Measurements from ENCODE around the gene SBNO2. TPM values are rescaled to one million over a fixed set of nuclear protein-coding genes. Genes with fewer than 3 reads are reported as not detected.

The SBNO2 gene
- total RNA-seq, 1 donor from 2014 or later = 139 TPM

- peak; percentile 91 for DNase-seq (ENCODE audit: low spot score)
Measured at GRCh38 chr19:1168572-1169410, 5.3 kb downstream of the SBNO2 start.

GRCh38 chr19:1167687-1168571 is 6.1 kb downstream of the SBNO2 start:
- DNase-seq (ENCODE audit: low spot score) = no peak

- DNase-seq (ENCODE audit: low spot score) = no peak
Measured at GRCh38 chr19:1166872-1167573, 7.0 kb downstream of the SBNO2 start.

- DNase-seq (ENCODE audit: low spot score) = no peak
Measured at GRCh38 chr19:1164684-1165531, 9.2 kb downstream of the SBNO2 start.

GRCh38 chr19:1163934-1164683 is 10.0 kb downstream of the SBNO2 start:
- no peak for DNase-seq (ENCODE audit: low spot score)

GRCh38 chr19:1163283-1163933 is 10.7 kb downstream of the SBNO2 start:
- no peak for DNase-seq (ENCODE audit: low spot score)

GRCh38 chr19:1162404-1163282 is 11.4 kb downstream of the SBNO2 start:
- DNase-seq (ENCODE audit: low spot score) = no peak

- DNase-seq (ENCODE audit: low spot score) = no peak
Measured at GRCh38 chr19:1161716-1162115, 12.4 kb downstream of the SBNO2 start.

- DNase-seq (ENCODE audit: low spot score) = no peak
Measured at GRCh38 chr19:1159864-1160595, 14.0 kb downstream of the SBNO2 start.

GRCh38 chr19:1158885-1159448 is 15.1 kb downstream of the SBNO2 start:
- no peak for DNase-seq (ENCODE audit: low spot score)

- no peak for DNase-seq (ENCODE audit: low spot score)
Measured at GRCh38 chr19:1157931-1158884, 15.9 kb downstream of the SBNO2 start.

- no peak for DNase-seq (ENCODE audit: low spot score)
Measured at GRCh38 chr19:1156830-1157615, 17.0 kb downstream of the SBNO2 start.

- no peak for DNase-seq (ENCODE audit: low spot score)
Measured at GRCh38 chr19:1156305-1156801, 17.7 kb downstream of the SBNO2 start.

GRCh38 chr19:1155352-1156304 is 18.4 kb downstream of the SBNO2 start:
- DNase-seq (ENCODE audit: low spot score) = no peak
